BE2C (cell line): ENCODE measurements around the gene LRP10.

Source experiments
- DNase-seq: peaks from one replicate; pipeline ENCODE4 v3.0.0-alpha.2; 2020
- H3K27me3 ChIP-seq: fragments of 250-450 bp; sonication (Bioruptor Pico); 2 replicates; pipeline ENCODE4 v1.5.1; 2020; ENCODE audit warnings: mild to moderate bottlenecking
- H3K36me3 ChIP-seq: fragments of 250-450 bp; sonication (Bioruptor Pico); 2 replicates; pipeline ENCODE4 v1.5.1; 2020; ENCODE audit warnings: mild to moderate bottlenecking
- H3K4me1 ChIP-seq: fragments of 250-450 bp; sonication (Bioruptor Pico); 2 replicates; pipeline ENCODE4 v1.5.1; 2020
- H3K4me3 ChIP-seq: 2 replicates; pipeline ENCODE4 v1.5.1; 2011; ENCODE audit warnings: low read depth, low read length
- H3K9me3 ChIP-seq: fragments of 250-450 bp; sonication (Bioruptor Pico); 2 replicates; pipeline ENCODE4 v1.5.1; 2020
- CTCF ChIP-seq: IDR thresholded peaks from 2 replicates; pipeline ENCODE4 v1.5.1; 2012; ENCODE audit warnings: mild to moderate bottlenecking, low read depth, low read length

The LRP10 gene

GRCh38 chr14:22837750-22838538 is 33.6 kb upstream of the LRP10 start:
- Histone ChIP-seq H3K36me3 (peaks cover 12% of the 10 kb centered on the region), H3K4me1 (no peaks in the 10 kb centered on the region), H3K9me3 (no peaks in the 10 kb centered on the region), H3K4me3 (no peak overlapping the region), H3K27me3 (peaks cover 17% of the 10 kb centered on the region)
- no peak for TF ChIP-seq CTCF
- DNase-seq: no peak

GRCh38 chr14:22838631-22839041 is 32.9 kb upstream of the LRP10 start:
- TF ChIP-seq CTCF: no peak
- DNase-seq: no peak
- peaks cover 17% of the 10 kb centered on the region for H3K27me3 ChIP-seq
- H3K4me3 ChIP-seq: no peak overlapping the region
- H3K9me3 ChIP-seq: no peaks in the 10 kb centered on the region
- peaks cover 8% of the 10 kb centered on the region for H3K36me3 ChIP-seq
- H3K4me1 ChIP-seq: no peaks in the 10 kb centered on the region

DNA sequence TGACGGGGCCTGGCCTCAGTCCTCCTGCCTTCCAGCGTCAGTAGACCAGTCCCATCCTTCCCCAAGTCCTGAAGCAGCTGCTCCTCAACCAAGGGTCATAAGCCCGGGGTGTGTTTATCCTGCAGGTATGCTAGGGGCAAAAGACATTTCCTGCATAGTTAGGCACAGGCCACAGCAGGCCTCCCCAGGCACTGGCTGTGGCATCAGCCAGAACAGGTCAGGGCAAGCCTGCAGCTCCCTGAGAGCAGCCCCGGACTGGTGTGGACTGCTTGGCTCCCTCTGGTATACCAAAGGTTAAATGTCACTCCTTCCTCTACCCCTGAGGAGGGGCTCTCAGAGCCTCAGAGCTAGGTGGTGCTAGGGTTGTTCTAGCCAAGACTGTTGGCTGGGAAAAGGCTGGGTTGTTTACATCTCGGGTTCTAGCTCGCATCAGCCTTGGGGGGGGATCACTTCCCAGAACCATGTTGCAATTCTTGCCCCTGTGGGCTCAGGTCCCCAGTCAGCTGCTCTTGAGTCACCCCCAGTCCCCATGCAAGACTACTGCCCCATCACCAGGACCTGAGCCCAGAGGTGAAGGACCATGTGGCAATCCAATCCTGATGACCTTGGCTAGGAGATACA is 32.3 kb upstream of the LRP10 start:
- no peaks in the 10 kb centered on the region for H3K4me1 ChIP-seq
- H3K27me3 ChIP-seq: peaks cover 17% of the 10 kb centered on the region
- DNase-seq: no peak
- no peak for TF ChIP-seq CTCF
- H3K9me3 ChIP-seq: no peaks in the 10 kb centered on the region
- H3K36me3 ChIP-seq: peaks cover 1% of the 10 kb centered on the region
- H3K4me3 ChIP-seq: no peak overlapping the region

DNA sequence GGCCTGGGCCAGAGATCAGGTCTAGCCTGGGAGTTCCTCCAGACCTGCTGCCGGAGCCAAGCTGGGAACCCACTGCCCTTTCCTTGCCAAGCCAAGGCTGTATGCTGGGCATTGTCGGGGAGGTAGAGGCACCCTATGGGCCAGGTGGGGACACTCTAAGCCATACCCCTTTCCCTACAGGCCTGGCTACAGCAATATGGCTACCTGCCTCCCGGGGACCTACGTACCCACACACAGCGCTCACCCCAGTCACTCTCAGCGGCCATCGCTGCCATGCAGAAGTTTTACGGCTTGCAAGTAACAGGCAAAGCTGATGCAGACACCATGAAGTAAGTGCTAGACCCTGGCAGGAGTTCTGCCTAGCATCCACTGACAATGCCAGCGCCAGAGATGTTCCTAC is 30.2 kb upstream of the LRP10 start:
- TF ChIP-seq CTCF: no peak
- Histone ChIP-seq H3K9me3 (no peaks in the 10 kb centered on the region), H3K4me3 (no peak overlapping the region), H3K36me3 (no peaks in the 10 kb centered on the region), H3K27me3 (peaks cover 17% of the 10 kb centered on the region), H3K4me1 (no peaks in the 10 kb centered on the region)
- DNase-seq: no peak

GRCh38 chr14:22841769-22842168 is 29.8 kb upstream of the LRP10 start:
- Histone ChIP-seq H3K4me3 (no peak overlapping the region), H3K36me3 (no peaks in the 10 kb centered on the region), H3K4me1 (no peaks in the 10 kb centered on the region), H3K27me3 (peaks cover 13% of the 10 kb centered on the region), H3K9me3 (no peaks in the 10 kb centered on the region)
- TF ChIP-seq CTCF: no peak
- DNase-seq: no peak
